CD4-positive, alpha-beta T cell treated with Interleukin-4 for 1 hour (primary cell): ENCODE measurements around the gene AFDN.

Source experiments
- DNase-seq, 2 donors: peaks; one replicate each; pipeline ENCODE4 v3.0.0-alpha.2; 2020 to 2022

Gene AFDN

GRCh38 chr6:167826896-167827582, at the start of gene AFDN:
TSS of gene AFDN (plus strand) at chr6:167826911. CDS start at chr6:167827133, 222 bp downstream.
- peak in 1 of 2 donors; percentile 23 for DNase-seq

DNA sequence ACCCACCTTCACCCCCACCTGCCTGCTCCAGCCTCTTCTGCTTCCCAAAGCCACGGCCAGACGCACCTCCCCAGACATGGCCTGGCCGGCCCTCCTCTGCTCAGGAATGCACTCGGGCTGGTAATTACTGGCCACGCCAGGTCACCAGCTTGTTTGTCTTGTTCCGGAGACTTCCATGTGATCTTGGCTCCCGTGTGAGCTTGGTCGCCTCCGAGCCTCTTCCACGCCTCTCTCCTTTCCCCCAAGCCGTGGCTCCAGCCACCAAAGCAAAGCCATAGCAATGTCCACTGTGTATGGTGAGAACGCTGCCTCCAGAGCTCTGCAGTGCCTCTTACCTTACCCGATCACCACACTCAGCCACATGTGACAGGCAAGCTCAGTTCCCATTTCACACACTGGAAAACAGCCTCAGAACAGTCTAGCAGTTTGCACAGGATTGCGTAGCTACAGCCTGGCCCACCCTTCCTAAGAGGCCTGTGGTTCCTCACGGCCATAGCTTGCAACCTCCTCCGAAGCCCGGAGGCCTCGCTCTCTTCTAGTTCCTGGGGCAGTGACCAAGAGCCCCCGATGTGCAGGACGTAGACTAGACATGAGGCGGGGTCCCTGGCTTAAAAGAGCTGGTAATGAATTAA, 48.1 kb upstream of the AFDN start:
- no peak for DNase-seq

GRCh38 chr6:167779129-167779992, 47.4 kb upstream of the AFDN start:
- no peak for DNase-seq

DNA sequence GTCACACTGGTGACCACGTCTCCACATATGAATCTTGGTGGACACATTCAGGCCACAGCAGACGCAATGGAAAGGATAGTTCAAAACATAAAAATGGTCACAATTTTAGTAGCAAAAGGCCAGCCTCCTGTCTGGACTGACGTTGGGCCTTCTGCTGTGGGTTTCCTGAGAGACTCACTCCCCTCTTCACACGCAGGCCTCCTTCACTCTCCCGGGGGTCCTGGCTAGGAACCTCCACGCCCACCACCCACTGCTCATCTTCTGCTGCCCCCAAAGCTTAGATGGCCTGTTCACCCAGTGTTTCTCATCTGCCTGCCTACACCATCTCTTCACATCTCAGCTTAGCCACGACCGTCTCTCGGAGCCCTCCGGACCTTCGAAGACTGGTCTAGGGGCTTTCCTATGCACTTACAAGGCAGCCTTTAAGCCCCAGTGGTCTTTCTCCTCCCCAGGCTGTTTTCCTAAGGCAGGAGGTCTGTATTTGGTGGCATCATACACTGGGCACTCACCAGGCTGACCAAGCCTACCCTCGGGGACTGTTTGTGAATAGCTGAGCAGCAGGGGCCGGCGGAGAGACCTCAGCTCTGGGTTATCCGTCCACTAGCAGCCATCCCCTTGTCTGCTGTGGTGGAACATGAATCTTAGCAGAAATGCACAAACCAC, 46.6 kb upstream of the AFDN start:
- no peak for DNase-seq

GRCh38 chr6:167781066-167781767, 45.5 kb upstream of the AFDN start:
- no peak for DNase-seq

DNA sequence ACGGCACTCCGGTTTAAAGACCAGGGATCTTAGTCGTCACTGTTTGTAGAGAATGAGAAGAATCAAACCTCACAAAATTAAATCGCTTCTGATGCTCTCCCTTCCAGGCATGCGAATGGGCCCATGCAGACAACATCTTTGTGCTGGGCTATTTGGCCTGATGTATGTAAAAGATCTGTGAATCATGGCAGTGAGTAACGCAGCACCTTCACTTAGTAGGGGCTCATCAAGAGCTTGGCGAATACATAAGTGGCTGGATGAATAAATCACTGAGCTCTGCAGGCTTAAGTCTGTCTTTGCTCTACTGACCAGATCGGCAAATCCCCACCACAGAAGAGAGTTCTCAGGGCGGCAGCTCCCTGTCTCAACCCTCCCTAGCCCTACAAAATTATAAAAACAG, 44.8 kb upstream of the AFDN start:
- no peak for DNase-seq

DNA sequence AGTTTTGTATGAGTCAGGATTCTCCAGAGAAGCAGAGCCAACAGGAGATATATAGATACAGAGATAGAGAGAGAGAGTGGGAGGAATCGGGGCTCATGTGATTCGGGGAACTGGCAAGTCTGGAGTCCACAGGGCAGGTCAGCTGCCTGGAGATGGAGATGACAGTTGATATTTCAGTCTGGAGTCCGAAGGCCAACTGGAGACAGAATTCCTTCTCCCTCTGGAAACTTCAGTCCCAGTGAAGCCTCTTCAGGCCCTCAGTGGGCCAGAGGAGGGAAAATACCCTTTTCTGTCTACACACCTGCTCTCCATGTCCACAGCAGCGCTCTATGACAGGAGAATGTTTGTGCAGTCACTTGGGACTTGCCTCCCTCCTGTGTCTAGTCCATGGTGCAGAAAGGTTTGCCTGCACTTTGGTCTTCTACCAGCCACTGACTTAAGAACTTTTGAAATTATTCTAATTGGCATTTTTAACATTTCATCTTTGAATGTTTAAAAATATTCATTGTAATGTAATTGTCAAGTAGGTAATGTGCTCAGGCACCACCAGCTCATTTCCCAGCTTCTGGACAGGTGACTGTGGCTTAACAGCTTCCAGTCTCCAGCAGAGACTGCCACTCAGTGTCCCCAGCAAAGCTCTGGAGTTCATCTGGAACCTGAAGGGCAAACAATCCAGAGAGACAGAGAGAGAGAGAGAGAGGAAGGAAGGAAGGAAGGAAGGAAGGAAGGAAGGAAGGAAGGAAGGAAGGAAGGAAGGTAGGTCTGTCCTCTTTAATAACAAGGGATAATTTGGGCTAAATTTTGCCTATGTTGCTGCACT, 43.8 kb upstream of the AFDN start:
- no peak for DNase-seq

DNA sequence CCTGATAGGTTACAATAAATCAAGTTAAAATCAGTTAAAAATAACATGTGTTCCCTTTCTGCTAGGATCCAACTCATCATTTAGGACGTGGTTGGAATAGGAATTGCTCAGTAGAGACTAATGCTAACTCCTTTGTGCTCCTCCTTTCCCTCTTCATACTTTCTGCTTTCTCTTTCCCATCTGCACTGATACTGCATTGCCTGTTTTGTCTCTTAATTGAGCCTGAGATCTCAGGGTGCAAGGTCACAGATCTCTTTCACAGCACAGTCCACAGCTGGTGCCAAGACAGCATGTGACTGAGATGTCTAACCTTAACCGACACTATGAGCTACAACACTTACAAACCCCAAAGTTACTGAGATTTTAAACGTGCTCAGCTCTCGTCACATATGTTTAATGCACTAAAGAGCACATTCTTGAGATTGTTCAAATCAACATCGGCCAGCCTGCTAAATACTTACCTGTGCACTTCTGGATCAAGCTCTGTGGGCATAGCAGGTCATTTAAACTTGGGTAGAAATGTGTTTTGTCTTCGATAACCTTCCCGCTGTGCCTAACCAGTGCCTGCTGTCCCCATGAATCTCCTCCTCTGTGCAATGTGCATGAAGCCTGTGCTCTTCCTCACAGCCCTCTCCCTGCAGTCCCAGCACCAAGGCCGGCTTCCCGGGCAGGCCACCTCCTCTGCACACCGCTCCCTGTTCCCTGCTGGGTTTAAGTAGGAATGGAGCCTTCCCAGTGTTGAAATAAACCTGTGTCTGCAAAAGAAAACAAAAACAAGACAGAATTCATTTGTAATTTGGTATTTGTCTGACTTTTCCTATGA, 39.6 kb upstream of the AFDN start:
- no peak for DNase-seq

DNA sequence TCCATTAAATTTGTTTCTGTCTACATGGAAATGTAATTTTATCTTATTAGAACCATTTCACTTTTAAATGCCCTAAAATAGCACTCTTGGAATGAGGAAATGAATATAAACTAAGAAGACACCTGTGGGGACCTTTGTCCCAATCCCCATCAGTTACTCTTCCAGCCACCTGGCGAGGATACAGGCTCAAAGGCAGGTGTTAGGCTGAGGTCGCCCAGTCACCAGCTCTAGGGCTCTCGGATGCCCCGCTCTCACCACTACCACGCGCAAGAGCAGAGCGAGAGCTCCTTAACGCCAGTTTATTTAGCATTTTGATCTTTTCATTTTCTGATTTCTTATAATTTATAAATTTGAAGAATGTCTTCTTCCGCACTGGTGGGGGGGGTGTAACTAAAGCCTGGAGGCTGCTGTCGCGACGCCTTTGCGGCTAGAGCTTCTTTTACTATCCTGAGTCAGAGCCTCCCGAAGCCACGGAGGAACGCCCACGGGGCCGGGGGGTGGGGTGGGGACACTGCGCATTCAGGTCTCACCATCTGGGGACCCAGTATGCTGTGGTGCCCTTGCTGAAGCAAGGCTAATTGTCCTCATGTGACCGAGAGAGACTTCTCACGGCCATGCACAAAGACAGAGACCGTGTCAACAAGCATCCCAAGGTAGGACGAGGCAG, 38.7 kb upstream of the AFDN start:
- no peak for DNase-seq

DNA sequence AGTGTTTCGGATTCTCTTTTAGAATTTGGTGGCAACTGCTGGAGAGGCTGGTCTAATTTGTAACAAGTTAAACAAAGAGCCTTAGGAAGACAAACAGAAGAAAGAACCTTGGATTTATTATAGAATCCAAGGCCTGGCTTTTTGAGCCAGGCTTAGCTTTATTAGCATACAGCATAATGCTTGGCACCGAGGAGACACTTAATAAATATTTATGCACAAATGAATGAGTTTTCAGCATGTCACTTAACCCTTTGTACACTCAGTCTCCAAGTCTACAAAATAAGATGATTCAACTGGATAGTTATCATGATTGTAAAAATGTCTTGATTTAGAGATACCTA, 38.2 kb upstream of the AFDN start:
- DNase-seq: no peak

DNA sequence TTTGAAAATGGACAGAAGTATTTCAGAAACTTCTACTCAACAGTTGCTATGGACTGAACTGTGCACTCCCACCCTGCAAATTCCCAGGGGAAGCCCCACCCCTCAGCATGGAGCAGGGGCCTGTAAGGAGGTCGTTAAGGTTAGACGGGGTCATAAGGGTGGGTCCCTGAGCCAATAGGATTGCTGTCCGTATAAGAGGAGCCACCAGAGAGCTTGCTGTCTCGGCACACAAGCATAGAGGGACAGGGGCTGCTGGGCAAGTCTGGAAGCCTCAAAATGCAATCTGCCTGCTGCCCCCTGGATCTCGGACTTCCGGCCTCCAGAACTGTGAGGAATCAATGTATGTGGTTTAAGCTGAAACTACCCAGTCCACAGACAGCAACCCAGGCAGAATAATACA, 37.4 kb upstream of the AFDN start:
- DNase-seq: no peak

GRCh38 chr6:167791091-167791779, 35.5 kb upstream of the AFDN start:
- DNase-seq: no peak

- no peak for DNase-seq
These were observed 34.8 kb upstream of the AFDN start for GRCh38 chr6:167791780-167792478.

GRCh38 chr6:167793421-167793820, 33.3 kb upstream of the AFDN start:
- DNase-seq: no peak

- no peak for DNase-seq
These were observed 32.3 kb upstream of the AFDN start for GRCh38 chr6:167794161-167795157.

- DNase-seq: no peak
These were observed 31.3 kb upstream of the AFDN start for GRCh38 chr6:167795321-167795811.

DNA sequence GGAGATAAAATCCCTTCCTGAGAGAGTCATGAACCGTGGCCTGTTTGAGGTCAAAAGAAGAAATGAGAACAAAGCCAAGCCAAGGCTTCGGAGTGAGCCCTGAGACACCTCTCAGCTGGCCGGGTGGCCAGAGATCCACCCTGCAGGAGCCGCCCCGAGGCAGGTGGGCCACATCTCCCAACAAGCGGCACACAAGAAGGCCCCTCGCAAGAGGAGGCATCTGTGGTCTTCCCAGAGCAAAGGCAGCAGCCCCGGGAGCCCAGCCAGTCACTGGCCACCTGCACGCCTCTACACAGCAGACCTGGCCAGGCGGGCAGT, 30.9 kb upstream of the AFDN start:
- no peak for DNase-seq
